ENCODE measurements around the gene FAM222A.

GRCh38 chr12:109807954-109808643, 94.5 kb downstream of the FAM222A start:
- TF ChIP-seq, protein P1, sequence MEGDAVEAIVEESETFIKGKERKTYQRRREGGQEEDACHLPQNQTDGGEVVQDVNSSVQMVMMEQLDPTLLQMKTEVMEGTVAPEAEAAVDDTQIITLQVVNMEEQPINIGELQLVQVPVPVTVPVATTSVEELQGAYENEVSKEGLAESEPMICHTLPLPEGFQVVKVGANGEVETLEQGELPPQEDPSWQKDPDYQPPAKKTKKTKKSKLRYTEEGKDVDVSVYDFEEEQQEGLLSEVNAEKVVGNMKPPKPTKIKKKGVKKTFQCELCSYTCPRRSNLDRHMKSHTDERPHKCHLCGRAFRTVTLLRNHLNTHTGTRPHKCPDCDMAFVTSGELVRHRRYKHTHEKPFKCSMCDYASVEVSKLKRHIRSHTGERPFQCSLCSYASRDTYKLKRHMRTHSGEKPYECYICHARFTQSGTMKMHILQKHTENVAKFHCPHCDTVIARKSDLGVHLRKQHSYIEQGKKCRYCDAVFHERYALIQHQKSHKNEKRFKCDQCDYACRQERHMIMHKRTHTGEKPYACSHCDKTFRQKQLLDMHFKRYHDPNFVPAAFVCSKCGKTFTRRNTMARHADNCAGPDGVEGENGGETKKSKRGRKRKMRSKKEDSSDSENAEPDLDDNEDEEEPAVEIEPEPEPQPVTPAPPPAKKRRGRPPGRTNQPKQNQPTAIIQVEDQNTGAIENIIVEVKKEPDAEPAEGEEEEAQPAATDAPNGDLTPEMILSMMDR (conservative IDR thresholded peaks at IDR 0.05; ENCODE audit: low read depth, low read length), result no peak
- TF ChIP-seq POLR2A (IDR thresholded peaks at IDR 0.05; ENCODE audit: low read depth, low read length) (no peak), RCOR1 (IDR thresholded peaks at IDR 0.05; ENCODE audit: insufficient replicate concordance, low read length) (no peak), CHD1 (IDR thresholded peaks at IDR 0.05; ENCODE audit: low read depth, low read length) (no peak), FOS (IDR thresholded peaks at IDR 0.05; ENCODE audit: low read depth, low read length) (no peak), MAFK (IDR thresholded peaks at IDR 0.05; ENCODE audit: low read depth, low read length) (no peak), RAD21 (IDR thresholded peaks at IDR 0.05; ENCODE audit: low read length) (no peak), MXI1 (IDR thresholded peaks at IDR 0.05; ENCODE audit: borderline replicate concordance, low read depth, low read length) (no peak), BHLHE40 (IDR thresholded peaks at IDR 0.05; ENCODE audit: low read depth, low read length) (no peak), RFX5 (IDR thresholded peaks at IDR 0.05; ENCODE audit: low read depth, low read length) (no peak), MAZ (IDR thresholded peaks at IDR 0.05; ENCODE audit: borderline replicate concordance, low read depth, low read length) (no peak), CEBPB (IDR thresholded peaks at IDR 0.05; ENCODE audit: low read depth, low read length) (no peak)
- TF ChIP-seq, protein P2, sequence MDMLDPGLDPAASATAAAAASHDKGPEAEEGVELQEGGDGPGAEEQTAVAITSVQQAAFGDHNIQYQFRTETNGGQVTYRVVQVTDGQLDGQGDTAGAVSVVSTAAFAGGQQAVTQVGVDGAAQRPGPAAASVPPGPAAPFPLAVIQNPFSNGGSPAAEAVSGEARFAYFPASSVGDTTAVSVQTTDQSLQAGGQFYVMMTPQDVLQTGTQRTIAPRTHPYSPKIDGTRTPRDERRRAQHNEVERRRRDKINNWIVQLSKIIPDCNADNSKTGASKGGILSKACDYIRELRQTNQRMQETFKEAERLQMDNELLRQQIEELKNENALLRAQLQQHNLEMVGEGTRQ (IDR thresholded peaks at IDR 0.05; ENCODE audit: low read depth, low read length), result no peak
